GM23248 (cell line): ENCODE measurements around the gene PACS1. TPM values are rescaled to one million over a fixed set of nuclear protein-coding genes. Genes with fewer than 3 reads are reported as not detected.
"Not testable (repeated sequence)": the region's sequence is repeated elsewhere in the genome, so short reads cannot be mapped to it uniquely, and the experiment has no call there.

Source experiments
- DNase-seq: peaks from one replicate; pipeline ENCODE4 v3.0.0-alpha.2; 2015
- H2AFZ ChIP-seq: fragments of 200-600 bp; sonication (generic); 2 replicates; pipeline ENCODE4 v1.6.1; 2016; ENCODE audit warnings: antibody characterized with exemption
- H3F3A ChIP-seq: fragments of 200-600 bp; sonication (generic); 2 replicates; pipeline ENCODE4 v1.6.1; 2016; ENCODE audit warnings: mild to moderate bottlenecking, antibody characterized with exemption, mixed run types; ENCODE audit not compliant: insufficient read depth
- H3K27ac ChIP-seq: fragments of 200-600 bp; sonication (generic); 2 replicates; pipeline ENCODE4 v1.5.1; 2016; ENCODE audit warnings: mild to moderate bottlenecking
- H3K27me3 ChIP-seq: fragments of 200-600 bp; sonication (generic); replicated peaks from 2 replicates; pipeline ENCODE4 v1.6.1; 2016; ENCODE audit warnings: mild to moderate bottlenecking; ENCODE audit not compliant: insufficient read depth
- H3K36me3 ChIP-seq: fragments of 200-600 bp; sonication (generic); 2 replicates; pipeline ENCODE4 v1.6.1; 2016; ENCODE audit warnings: low read depth, mild to moderate bottlenecking
- H3K4me1 ChIP-seq: fragments of 200-600 bp; sonication (generic); 2 replicates; pipeline ENCODE4 v1.6.1; 2016; ENCODE audit warnings: mild to moderate bottlenecking; ENCODE audit not compliant: insufficient read depth
- H3K4me2 ChIP-seq: fragments of 200-600 bp; sonication (generic); one replicate; pipeline ENCODE4 v1.6.1; 2016; ENCODE audit warnings: mild to moderate bottlenecking; ENCODE audit not compliant: unreplicated experiment
- H3K4me3 ChIP-seq: fragments of 200-600 bp; sonication (generic); 2 replicates; pipeline ENCODE4 v1.5.1; 2016; ENCODE audit warnings: mild to moderate bottlenecking
- H3K79me2 ChIP-seq: fragments of 200-600 bp; sonication (generic); 2 replicates; pipeline ENCODE4 v1.6.1; 2016; ENCODE audit warnings: mild to moderate bottlenecking; ENCODE audit not compliant: insufficient read depth
- H3K9ac ChIP-seq: fragments of 200-600 bp; sonication (generic); 2 replicates; pipeline ENCODE4 v1.6.1; 2016; ENCODE audit warnings: mild to moderate bottlenecking
- H3K9me2 ChIP-seq: fragments of 200-600 bp; sonication (generic); 2 replicates; pipeline ENCODE4 v1.6.1; 2016; ENCODE audit warnings: mixed run types, mild to moderate bottlenecking, moderate library complexity; ENCODE audit not compliant: insufficient read depth
- H3K9me3 ChIP-seq: fragments of 200-600 bp; sonication (generic); one replicate; pipeline ENCODE4 v1.6.1; 2017; ENCODE audit warnings: low read depth
- H4K20me1 ChIP-seq: fragments of 200-600 bp; sonication (generic); 2 replicates; pipeline ENCODE4 v1.6.0; 2016; ENCODE audit not compliant: insufficient read depth
- EZH2 ChIP-seq: fragments of 200-600 bp; sonication (generic); IDR thresholded peaks from 2 replicates; pipeline ENCODE4 v1.6.1; 2018; ENCODE audit warnings: antibody characterized with exemption, mild to moderate bottlenecking; ENCODE audit not compliant: insufficient read depth, poor library complexity, severe bottlenecking
- EZH2phosphoT487 ChIP-seq: fragments of 200-600 bp; sonication (generic); IDR thresholded peaks from 2 replicates; pipeline ENCODE4 v1.6.1; 2018; ENCODE audit warnings: antibody characterized with exemption, moderate library complexity, mild to moderate bottlenecking, low read depth; ENCODE audit not compliant: insufficient read depth
- WGBS, 2 experiments: methylation state at CpG; one replicate each; pipeline ENCODE4 v1.1.6; 2015 to 2017; ENCODE audit warnings: low lambda C conversion rate in 2 of 2, low coverage in 1 of 2; ENCODE audit errors: missing lambda C conversion rate in 2 of 2; 5-methylcytosine and 5-hydroxymethylcytosine counted together
- in situ Hi-C: fragments of 300-500 bp; cut with MboI; formaldehyde crosslinking; loops from 2 replicates; pipeline ENCODE4 v1.15.0; 2020
- polyA plus RNA-seq: library from polyadenylated mRNA; unstranded; fragments of >200 nt; fragmentation: Nextera tagmentation; extraction: Ambion mirVana; gene quantifications from 2 replicates; pipeline ENCODE4 v1.2.1, GENCODE V29; 2016
- total RNA-seq: library from RNA; depleted of rRNA; stranded (reverse); fragments of >200 nt; shearing (Covaris generic); gene quantifications from 2 replicates; pipeline ENCODE4 v1.2.3, GENCODE V29; 2014

The PACS1 gene
- total and polyA plus RNA-seq, 2 experiments from 2014 or later: 33.2 to 48.9 TPM

GRCh38 chr11:66077927-66078326 is 7.9 kb downstream of the PACS1 start:
- Histone ChIP-seq H3K36me3 (0 out of 2 replicates have a peak, but pooled peaks cover 10% of the 10 kb centered on the region), H2AFZ (no peak overlapping the region), H4K20me1 (0 out of 2 replicates have a peak, but pooled peaks cover under 1% of the 10 kb centered on the region), H3K27me3 (no peaks in the 10 kb centered on the region), H3K4me2 (no peak overlapping the region), H3F3A (peaks cover 31% of the 10 kb centered on the region; the same call in 1 of the 2 replicates), H3K9me2 (no peaks in the 10 kb centered on the region), H3K9me3 (no peaks in the 10 kb centered on the region), H3K4me3 (no peak overlapping the region), H3K79me2 (peaks cover 100% of the 10 kb centered on the region), H3K4me1 (peaks cover 35% of the 10 kb centered on the region), H3K9ac (no peak overlapping the region), H3K27ac (no peak overlapping the region)
- DNase-seq: no peak
- TF ChIP-seq EZH2 (no peak), EZH2phosphoT487 (no peak)
- in situ Hi-C loops: no loop called here
- 93 to 99% methylated on average over 3 of the region's 3 CpGs for WGBS, 2 experiments

GRCh38 chr11:66078949-66079348 is 8.9 kb downstream of the PACS1 start:
- H3K4me2 ChIP-seq, H3K9me3 ChIP-seq, H3K9ac ChIP-seq, H4K20me1 ChIP-seq, in situ Hi-C loops, H3K4me3 ChIP-seq, H3K27me3 ChIP-seq, DNase-seq, H3K36me3 ChIP-seq, H2AFZ ChIP-seq, H3K9me2 ChIP-seq, H3K27ac ChIP-seq: not testable (repeated sequence)
- H3F3A ChIP-seq: peaks cover 29% of the 10 kb centered on the region; the same call in 1 of the 2 replicates
- H3K4me1 ChIP-seq: peaks cover 46% of the 10 kb centered on the region
- WGBS, 2 experiments: 91 to 92% methylated on average over 7 of the region's 7 CpGs
- peaks cover 100% of the 10 kb centered on the region for H3K79me2 ChIP-seq

- Histone ChIP-seq H3K4me1 (peaks cover 59% of the 10 kb centered on the region), H3K27ac (peak overlapping the region; percentile 73), H3K4me3 (0 out of 2 replicates have a peak overlapping the region, but pooled peaks have one; percentile 7), H3F3A (peaks cover 34% of the 10 kb centered on the region; the same call in 1 of the 2 replicates), H4K20me1 (0 out of 2 replicates have a peak, but pooled peaks cover 8% of the 10 kb centered on the region), H3K27me3 (no peaks in the 10 kb centered on the region), H3K36me3 (no peaks in the 10 kb centered on the region), H3K9me3 (no peaks in the 10 kb centered on the region), H3K9me2 (no peaks in the 10 kb centered on the region), H3K4me2 (peak overlapping the region; percentile 48), H3K79me2 (peaks cover 100% of the 10 kb centered on the region), H3K9ac (peak overlapping the region; percentile 41; the same call in 1 of the 2 replicates), H2AFZ (no peak overlapping the region)
- 37 to 41% methylated on average over 9 of the region's 9 CpGs for WGBS, 2 experiments
- in situ Hi-C loops: no loop called here
- TF ChIP-seq EZH2phosphoT487 (no peak), EZH2 (no peak)
- peak; percentile 95 for DNase-seq
These were observed 10.2 kb downstream of the PACS1 start for GRCh38 chr11:66080055-66080817.

- WGBS, 2 experiments: 68 to 73% methylated on average over 5 of the region's 5 CpGs
- H3K36me3 ChIP-seq: no peaks in the 10 kb centered on the region
- H3K9me2 ChIP-seq: no peaks in the 10 kb centered on the region
- H3K9me3 ChIP-seq: no peaks in the 10 kb centered on the region
- peaks cover 100% of the 10 kb centered on the region for H3K79me2 ChIP-seq
- H3K4me3 ChIP-seq: no peak overlapping the region
- peaks cover 40% of the 10 kb centered on the region; the same call in 1 of the 2 replicates for H3F3A ChIP-seq
- peaks cover 62% of the 10 kb centered on the region for H3K4me1 ChIP-seq
- peak; percentile 29 for DNase-seq
- peak overlapping the region; percentile 41; the same call in 1 of the 2 replicates for H3K9ac ChIP-seq
- H3K27me3 ChIP-seq: no peaks in the 10 kb centered on the region
- peak overlapping the region; percentile 73 for H3K27ac ChIP-seq
- in situ Hi-C loops: no loop called here
- H4K20me1 ChIP-seq: peaks cover 13% of the 10 kb centered on the region; the same call in 1 of the 2 replicates
- no peak overlapping the region for H3K4me2 ChIP-seq
- TF ChIP-seq EZH2 (no peak), EZH2phosphoT487 (no peak)
- H2AFZ ChIP-seq: no peak overlapping the region
These were observed 11.4 kb downstream of the PACS1 start for GRCh38 chr11:66081505-66081904.
